HG03196 (cell line): ENCODE data around the gene VAX1.

ENCODE experiments used
- ATAC-seq: cut with Tn5 transposase; IDR thresholded peaks from one replicate; pipeline ENCODE4 v1.9.1; 2021; ENCODE audit not compliant: unreplicated experiment

Gene VAX1

DNA sequence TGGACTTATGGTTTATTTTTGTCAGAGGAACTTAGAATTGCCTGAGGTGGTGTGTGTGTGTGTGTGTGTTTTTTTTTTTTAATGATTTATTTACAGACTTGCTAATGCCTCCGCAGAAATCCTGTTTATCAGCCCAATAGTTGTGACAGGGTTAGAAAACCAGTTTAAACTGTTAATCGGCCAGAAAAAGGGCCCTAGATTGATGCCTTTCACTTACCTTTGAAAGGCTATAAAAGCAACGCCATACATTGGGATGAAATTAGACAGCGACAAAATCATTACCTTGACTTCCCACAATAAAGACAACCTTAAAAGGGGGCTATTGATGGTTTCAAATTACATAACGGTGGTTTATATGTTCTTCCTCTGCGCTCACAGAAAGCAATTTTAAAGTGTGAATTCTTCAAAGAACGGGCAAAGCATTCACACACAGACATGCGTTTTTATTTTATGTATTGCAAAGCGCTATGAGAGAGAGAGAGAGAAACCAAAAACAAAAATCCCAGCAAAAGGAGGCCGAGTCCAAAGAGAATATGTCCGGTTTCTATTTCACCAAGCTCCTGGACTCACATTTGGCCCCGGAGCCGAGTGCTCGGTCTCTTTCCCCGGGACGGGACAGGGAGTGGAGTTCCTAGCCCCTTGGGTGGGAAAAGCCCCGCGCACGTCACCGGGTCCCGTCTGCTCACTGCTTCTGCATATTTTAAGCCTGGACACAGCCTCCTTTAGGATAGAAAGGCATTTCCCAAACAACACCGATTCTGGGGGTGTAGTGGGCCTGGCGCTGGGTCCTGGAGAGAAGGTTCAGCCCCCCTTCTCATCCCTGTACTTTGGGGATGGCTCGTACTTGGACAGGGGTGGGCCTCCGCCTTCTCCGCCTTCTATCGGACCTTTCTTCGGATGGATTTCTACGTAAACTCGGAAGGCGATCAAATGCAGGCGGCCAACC is 26.8 kb upstream of the VAX1 start:
- ATAC-seq = no peak

DNA sequence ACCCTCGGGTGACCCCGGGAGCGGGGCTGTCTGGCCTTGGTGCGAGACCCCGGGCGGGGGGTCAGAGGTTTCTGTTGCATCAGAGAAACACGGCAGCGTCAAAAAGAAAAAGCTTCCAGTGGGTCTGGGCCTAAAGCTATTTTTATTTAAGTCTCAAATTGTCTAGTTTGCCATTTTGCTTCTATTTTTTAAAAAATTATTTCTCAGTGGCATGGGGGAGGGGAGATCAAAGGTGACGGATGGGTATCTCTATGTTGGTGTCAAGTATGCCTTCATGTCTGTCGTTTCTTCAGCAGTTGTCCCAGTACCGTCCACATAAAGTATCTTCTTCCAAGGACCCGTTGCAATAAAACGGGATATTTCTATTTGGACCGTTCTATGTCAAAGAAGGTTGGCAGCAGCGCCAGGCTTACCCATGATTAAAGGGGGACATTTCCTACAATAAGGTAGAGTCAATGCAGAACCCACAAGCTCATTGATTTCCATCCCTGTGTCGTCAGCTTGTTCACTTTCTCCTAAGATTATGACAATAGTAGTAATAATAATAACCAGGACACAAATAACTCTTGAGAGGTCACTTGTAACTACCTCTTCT is 26.0 kb upstream of the VAX1 start:
- ATAC-seq = no peak

DNA sequence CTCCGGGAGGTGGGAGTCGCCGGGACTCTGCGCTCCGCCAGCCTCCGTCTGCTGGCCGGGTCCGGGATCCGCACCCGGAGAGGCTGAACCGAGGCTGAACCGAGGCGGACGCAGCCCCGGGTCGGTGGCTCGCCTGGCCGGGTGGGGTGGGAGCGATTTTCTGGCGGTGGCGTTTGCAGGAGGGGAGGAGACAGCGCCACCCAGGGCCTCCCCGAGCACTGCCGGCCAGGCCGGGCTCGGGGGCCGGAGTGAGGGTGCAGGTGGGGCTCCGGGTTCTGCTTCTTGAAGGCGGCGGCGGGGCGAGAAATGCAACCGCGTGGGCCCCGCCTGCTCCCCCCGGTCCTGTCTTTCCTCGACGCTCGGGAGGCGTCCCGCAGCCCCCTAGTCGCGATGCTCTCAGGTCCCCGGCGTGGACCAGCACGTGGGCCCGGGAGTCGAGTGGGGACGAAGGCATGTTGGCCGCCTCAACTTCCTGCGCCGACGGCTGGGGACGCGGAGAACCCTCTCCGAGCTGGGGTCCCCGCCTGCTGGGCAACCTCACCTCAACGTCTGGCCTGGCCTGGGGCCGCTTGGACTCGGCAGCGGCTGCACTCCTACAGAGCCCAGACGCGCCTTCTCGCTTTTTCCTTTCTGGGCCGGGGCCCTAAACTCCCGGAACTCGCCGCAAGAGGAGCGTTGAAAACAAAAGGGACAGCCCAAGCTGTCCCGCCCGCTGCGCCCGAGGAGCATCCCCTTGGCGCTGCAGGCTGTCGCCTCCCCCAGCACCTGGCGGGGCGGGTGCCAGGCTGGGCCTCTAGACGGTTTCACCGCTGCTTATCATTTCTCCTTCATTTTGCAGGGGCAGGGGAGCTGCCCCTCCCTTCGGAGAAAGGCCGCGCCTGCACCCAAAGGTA is 25.2 kb upstream of the VAX1 start:
- ATAC-seq = no peak

DNA sequence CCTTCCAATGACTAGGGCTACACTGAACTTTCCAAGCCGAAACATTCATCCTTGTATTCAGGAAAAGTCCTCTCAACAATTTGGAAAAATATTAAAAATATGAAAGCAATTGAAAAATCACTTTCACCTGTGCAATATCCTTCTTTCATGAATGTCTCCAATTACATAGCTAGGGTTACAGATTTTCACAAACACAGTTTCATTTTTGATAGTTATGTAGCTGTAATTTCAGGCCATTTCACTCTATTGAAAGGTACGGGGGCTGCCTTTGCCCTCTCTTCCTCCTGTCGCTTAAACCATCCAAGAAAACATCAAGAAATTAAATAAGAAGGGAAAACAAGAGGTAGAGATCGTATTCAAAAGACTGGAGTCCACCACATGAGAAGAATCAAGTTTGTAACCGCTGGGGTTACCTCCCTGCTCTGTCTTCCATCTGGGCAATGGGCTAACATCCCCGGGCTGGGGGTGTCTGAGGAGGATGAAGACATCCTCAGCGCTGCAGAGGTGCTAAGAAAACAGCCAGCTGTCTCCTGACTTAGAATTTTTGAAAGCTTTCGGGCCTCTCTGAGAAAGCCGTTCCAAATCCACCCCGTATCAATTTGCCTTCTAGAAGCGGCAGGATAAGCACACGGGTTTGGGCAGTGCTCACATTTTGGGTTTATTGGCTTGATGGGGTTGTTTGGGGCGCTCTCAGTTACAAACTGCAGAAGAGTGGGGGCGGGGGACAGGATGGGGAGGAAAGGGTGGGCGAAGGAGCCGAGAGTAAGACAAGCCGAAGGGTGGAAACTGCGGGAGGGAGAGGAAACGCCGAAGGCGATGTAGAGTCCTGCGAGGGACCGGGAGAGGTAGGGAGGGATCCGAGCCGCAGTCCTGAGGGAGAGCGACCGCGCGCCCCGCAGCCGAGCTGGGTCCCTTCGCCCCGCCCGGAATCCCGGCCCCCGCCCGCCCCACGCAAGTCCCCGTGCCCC is 24.3 kb upstream of the VAX1 start:
- no peak for ATAC-seq

DNA sequence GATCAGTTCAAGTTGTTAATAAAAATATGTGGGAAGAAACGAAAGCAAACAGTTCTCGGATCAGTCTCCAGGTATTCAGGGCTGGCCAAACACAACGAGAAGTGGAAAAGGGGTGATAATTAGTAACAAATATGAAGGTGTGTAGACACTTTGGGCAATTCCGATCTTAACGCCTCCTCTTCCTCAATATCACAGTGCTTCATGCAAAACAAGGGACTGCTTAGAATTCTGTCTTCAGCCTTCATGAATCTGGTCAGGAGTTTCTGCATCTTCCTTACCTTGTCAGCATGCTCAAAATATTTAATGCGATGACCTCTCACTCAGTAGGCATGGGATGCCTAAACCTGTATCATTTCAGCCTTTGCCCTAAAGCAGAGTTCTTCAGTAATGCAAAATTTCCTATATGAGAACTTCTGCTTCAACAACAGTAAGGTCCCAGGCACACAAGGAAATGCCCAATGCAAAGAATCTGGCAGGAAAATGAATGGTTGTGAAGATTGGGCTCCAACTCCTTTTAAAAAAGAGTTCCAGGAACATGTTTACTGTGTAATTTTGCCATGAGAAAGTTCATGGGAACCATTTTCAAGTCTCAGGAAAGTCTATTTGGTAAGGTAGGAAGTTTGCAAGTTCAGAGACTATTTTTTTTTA is 23.4 kb upstream of the VAX1 start:
- no peak for ATAC-seq

DNA sequence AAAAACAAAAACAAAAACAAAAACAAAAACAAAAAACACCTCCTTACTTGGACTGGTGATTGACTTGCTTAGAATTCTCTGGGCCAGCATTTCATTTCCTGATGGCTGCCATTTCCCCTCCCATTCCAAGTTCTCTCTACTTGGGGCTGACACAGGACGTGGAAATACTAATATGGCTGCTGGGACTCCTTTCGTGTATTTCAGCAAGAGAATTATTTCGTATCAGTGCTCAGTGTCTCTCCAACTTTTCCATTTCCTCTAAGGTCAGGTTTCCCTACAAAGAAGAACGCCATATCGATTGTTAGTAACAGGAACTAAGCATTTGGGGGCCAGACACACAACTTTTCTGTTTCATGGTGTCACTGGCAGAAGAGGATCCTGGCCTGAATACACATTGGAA is 22.5 kb upstream of the VAX1 start:
- no peak for ATAC-seq

DNA sequence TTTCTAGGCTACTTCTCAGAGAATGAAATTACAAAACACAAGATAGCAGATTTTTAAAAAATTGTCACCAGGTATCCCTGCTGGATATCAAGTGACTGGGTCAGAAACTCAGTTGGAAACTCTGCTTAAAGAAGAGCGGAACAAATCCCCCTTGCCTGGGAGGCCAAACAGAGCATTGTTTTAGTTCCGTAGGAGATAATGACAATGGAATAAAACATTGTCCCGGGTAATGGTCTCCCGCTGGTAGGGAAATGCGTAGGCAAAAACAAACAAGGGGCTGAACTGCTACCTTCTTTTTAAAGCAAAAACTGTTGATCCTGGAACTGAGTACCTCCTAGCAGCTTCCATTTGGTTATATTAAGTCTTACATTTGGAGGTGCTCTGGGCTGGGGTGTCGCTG is 21.3 kb upstream of the VAX1 start:
- ATAC-seq = no peak

DNA sequence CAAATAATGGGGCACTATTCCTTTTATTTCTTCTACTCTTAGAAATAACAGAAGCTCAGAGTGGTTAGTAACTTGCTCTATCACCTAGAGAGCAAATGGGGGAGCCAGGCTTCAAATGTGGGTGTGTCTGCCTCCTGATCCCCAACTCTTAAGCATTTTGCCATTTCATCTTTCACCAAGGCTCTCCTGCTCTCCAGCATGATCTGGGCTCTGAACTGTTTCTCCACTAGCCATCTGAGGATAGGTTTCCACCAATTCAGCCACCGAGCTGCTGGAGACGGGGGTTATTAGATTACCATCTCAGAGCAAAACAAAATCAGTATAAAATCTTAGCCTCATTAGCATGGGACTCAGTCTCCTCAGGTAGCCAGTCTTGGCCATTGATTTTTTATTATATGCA is 20.2 kb upstream of the VAX1 start:
- no peak for ATAC-seq

DNA sequence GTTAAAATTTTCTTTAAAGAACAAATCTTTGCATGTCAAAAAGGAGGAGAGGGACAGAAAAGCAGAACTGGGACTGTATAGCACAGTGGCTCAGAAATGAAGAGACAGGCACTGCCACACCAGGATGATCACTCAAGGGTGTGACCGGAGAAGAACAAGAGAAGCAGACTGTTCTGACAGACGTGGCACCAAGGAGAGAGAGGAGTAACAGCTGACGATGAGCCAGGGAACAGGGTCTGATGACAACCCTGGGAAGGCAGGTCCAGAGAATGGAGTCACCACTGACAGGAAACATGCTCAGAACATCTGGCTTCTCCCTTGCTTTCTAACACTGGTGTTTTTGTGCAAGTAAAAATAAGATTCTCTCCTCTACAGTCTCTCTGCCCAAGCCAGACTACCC is 14.6 kb upstream of the VAX1 start:
- ATAC-seq = no peak

DNA sequence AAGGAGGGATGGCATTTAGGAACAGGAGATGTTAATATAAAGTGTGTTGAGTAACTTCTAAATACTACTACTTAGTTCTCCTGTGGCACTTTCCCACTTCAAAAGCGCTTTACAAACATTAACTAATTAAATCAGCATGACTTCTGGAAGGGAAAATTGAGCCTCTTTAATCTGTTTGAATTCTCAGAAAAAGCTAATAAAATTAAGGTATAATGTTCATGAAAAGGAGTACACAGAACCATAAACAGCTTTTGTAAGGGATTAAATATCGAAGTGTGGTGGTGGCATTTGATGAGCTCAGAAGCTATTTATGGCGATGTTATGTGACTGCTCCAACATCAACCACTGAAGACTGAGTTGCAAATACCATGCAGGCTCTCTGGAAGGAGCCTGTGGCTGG is 10.2 kb upstream of the VAX1 start:
- ATAC-seq = no peak

DNA sequence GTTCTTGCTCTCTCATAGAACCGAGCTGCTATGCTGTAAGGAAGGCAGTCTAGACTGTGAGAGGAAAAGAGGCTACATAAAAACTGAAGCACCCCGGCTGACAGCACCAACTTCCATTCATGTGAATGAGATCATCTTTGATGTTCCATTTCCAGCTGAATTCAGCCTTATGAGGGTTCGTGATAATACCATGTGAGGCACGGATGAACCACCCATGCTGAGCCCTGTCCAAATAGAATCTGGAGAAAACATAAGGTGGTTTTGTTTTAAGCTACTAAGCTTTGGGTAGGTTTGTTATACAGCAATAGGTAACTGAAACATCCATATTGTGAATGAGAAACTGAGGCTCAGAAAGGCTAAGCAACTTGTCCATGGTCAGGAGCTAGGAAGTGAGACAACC is 6.9 kb upstream of the VAX1 start:
- ATAC-seq = no peak

DNA sequence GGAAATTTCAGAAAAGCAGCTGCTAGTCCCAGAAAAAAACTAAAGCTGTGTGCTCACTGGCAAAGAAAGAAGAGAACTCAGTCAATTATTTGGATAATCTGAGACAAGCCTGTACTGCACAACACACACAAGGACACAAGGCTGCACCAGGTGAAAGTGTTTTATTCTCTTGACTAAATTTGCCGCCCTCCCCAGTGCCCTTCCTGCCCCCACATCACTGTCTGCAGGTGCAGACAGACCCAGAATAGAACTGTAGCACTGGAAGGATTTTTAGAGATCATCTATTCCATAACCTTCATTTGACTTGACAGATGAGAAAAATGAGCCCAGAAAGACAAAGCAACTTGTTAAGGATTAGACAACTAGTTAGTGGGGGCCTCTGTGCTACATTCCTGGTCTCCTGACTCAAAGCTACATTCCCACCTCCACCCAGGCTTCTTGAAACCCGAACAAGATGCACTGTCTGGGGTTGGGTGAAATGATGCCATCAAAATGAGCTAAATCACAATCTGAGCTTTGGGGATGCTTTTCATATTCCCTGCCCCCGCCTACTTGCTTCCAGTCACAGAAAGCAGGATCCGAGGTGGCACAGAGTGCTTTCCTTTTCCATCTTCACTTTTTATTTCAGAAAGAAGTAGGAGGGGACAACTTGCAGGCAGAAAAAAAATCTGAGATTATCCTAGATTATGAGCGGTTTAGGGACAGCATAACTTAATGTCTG is 5.2 kb upstream of the VAX1 start:
- no peak for ATAC-seq

DNA sequence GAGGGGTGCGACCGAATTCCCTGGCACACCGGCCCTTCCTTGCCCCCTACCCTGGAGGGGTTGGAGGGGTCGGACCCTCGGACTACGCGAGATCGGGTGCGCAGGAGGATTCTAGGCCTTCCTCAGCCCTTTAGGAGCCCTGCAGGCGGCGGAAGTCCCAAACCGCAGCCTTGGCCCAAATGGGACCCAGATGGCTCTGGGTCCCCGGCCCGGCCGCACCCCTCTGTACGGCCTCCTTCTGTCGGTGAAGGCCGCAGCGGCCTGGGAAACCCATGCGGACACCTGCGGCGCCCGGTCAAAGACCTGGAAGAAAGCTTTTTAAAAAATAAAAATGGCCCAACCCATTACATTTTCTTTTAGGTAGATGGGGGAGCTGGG is 2.4 kb upstream of the VAX1 start:
- ATAC-seq = no peak

DNA sequence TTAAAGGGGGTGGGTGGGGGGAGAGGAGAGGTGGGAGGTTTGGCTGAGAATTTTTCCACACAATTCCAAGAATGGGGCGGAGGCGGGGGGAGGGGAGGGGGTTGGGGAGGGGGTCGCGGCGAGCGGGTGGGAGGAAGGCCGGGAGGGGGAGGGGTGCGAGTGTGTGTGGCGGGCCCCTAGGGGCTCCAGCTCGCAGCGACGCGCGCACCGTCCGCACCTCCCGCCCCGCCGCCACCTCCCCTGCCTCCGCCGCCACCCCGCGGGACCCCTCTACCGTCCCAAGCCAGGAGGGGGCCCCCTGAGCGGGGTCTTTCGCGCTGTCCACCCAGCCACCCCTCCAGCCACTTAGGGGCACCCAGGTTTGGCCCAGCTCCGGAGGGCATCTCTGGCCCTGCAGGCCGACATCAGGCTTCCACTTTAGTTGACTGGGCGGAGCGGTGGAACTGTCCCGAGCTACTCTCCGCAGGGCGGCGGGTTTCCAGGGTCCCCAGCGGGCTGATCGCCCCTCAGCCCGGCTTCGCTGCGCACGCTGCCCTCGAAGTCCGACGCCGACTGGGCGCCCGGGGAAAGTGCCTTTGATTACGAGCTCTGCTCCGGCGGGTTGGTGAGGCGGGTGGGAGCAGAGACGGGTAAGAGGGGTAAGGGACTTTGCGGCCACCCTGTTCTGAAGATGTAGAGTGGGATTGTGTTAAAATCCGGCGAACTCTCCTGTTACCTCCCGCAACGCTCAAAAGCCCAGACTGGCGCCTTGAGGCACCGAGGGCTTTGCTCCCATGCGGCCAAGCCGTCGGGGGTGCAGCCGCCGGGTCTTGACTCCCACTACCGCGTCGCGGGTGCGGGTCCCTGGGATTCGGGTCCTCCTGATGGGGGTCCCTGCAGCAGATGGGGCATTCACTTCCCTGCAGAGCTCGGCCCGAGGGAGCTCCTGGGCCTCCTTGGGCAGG is 1.8 kb upstream of the VAX1 start:
- ATAC-seq = no peak

DNA sequence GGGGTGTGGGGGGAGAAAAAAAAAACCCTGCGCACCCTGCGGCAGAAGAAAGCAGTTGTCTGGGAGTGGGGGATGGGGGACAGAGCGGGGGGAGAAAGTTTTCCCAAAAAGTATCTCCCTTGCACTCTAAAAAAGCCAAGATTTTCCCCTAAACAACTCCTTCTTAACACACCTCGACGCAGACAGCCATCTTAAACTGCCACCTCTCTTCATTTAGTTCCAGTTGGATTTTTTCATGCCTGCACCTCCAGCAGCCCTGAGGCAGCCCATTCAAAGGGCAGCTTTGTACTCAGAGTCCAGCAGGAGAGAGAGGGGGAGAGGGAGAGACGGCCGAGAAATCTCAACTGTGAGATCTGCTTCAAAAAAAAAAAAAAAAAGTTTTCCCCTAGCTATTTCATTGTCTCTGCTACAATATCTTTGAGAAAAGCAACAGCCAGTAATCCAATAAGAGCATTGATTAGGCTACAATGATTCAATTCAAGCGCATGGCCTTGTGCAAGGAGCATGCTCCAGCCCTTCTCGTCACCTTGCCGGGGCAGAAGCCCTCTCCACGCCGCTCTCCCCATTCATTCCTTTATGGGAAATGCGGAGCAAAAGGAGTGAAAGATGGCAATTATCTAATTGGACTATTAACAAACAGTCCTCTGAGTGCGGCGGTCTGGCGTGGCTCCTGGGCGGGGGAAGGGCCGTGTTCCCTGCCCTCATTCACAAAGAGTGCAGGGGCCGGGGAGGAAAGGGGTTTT is 939 bp upstream of the VAX1 start:
- no peak for ATAC-seq

DNA sequence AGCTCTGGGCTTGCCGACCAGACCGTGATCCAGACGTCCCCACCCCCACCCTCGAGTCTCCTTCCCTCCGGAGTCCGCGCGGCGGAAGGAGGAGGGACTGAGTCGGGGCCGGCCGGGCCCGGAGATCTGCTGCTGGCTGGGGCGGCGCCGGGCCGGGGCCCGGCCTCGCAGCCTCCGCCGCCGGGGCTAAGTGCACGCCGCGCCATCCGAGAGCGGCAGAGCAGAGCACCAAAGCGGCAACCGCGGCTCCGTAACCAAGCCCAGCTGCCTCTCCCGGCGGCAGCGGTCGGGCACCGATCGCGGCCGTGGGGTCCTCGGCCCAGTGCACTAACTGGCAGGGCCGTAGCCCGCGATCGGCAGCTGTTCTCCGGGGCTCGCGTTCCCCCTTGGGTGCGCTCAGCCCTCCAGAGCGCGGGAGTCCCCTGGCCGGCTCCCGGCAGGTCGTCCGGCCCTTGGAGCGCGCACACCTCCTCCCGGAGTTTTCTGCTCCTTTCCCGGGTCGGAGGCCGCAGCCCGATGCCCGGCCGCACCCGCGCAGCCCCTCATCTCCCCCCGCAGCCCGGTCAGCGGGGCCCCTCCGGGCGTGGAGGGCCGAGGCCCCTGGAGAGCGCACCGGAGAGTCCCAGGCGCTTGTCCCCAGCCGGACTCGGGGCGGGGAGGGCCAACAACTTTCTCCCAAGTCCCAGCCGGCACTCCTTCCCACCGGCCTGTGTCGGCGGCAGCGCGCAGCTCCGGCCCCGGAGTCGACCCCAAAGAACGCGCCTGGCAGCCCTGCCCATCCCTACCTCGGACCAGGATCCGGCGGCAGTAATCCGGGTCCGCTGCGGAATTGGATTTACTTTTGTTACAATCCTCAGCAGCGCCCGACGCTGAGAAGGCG is 799 bp downstream of the VAX1 start:
- no peak for ATAC-seq
